GM18498 (cell line): ENCODE results near the gene SLC30A5.
A peak's percentile ranks its signal among the peaks of the same experiment; 100 is the strongest.
"Not testable (repeated sequence)": the region's sequence is repeated elsewhere in the genome, so short reads cannot be mapped to it uniquely, and the experiment has no call there.

ENCODE experiments used
- ATAC-seq: cut with Tn5 transposase; IDR thresholded peaks from one replicate; pipeline ENCODE4 v1.9.1; 2021; ENCODE audit warnings: mild to moderate bottlenecking, moderate library complexity; ENCODE audit not compliant: unreplicated experiment

The SLC30A5 gene

GRCh38 chr5:69093771-69094482, at the start of gene SLC30A5:
SLC30A5 (plus strand) TSS chr5:69094014; CDS start chr5:69094256, 242 bp downstream.
- ATAC-seq = peak; percentile 99

- not testable (repeated sequence) for ATAC-seq
Measured at GRCh38 chr5:69045213-69045612, 48.6 kb upstream of the SLC30A5 start.

GRCh38 chr5:69046375-69046957, 47.3 kb upstream of the SLC30A5 start:
- ATAC-seq = no peak

- no peak for ATAC-seq
Measured at GRCh38 chr5:69048230-69048629, 45.6 kb upstream of the SLC30A5 start.

- ATAC-seq = no peak
Measured at GRCh38 chr5:69049151-69049550, 44.7 kb upstream of the SLC30A5 start.

GRCh38 chr5:69049796-69050195, 44.0 kb upstream of the SLC30A5 start:
- ATAC-seq = no peak

- ATAC-seq = no peak
Measured at GRCh38 chr5:69050214-69050613, 43.6 kb upstream of the SLC30A5 start.

GRCh38 chr5:69052181-69052580, 41.6 kb upstream of the SLC30A5 start:
- ATAC-seq = no peak

- no peak for ATAC-seq
Measured at GRCh38 chr5:69074664-69075521, 18.9 kb upstream of the SLC30A5 start.

- no peak for ATAC-seq
Measured at GRCh38 chr5:69075522-69076179, 18.2 kb upstream of the SLC30A5 start.

- ATAC-seq = no peak
Measured at GRCh38 chr5:69078921-69079540, 14.8 kb upstream of the SLC30A5 start.

GRCh38 chr5:69079556-69079955, 14.3 kb upstream of the SLC30A5 start:
- no peak for ATAC-seq

GRCh38 chr5:69083412-69083811, 10.4 kb upstream of the SLC30A5 start:
- no peak for ATAC-seq

- no peak for ATAC-seq
Measured at GRCh38 chr5:69084195-69084594, 9.6 kb upstream of the SLC30A5 start.

GRCh38 chr5:69084903-69085302, 8.9 kb upstream of the SLC30A5 start:
- no peak for ATAC-seq

- ATAC-seq = no peak
Measured at GRCh38 chr5:69086206-69086605, 7.6 kb upstream of the SLC30A5 start.

GRCh38 chr5:69088006-69088405, 5.8 kb upstream of the SLC30A5 start:
- not testable (repeated sequence) for ATAC-seq

GRCh38 chr5:69090158-69090557, 3.7 kb upstream of the SLC30A5 start:
- ATAC-seq = no peak

- no peak for ATAC-seq
Measured at GRCh38 chr5:69091771-69092170, 2.0 kb upstream of the SLC30A5 start.

- no peak for ATAC-seq
Measured at GRCh38 chr5:69092969-69093368, 845 bp upstream of the SLC30A5 start.

- ATAC-seq = no peak
Measured at GRCh38 chr5:69099302-69099701, 5.5 kb downstream of the SLC30A5 start.
